GM23338 (cell line): ENCODE results near the gene CDH23.

Experiments
- CREB1 ChIP-seq: fragments of 250-450 bp; sonication (Bioruptor Pico); IDR thresholded peaks from 2 replicates; pipeline ENCODE4 v1.5.0; 2020; ENCODE audit warnings: low read depth, mild to moderate bottlenecking, moderate library complexity
- CTCF ChIP-seq, 2 experiments: fragments of 200-600 bp in 1 of 2; sonication (generic) in 1 of 2; conservative IDR thresholded peaks; 2 replicates each; pipeline versions ENCODE4 v1.5.1 to v1.6.1; 2016 to 2017; ENCODE audit warnings: antibody characterized with exemption in 2 of 2, low read depth in 2 of 2, mild to moderate bottlenecking in 2 of 2, moderate library complexity in 1 of 2
- ETS1 ChIP-seq: IDR thresholded peaks from 2 replicates; pipeline ENCODE4 v1.6.1; 2016; ENCODE audit warnings: antibody characterized with exemption
- EZH2 ChIP-seq: fragments of 200-600 bp; sonication (generic); IDR thresholded peaks from one replicate; pipeline ENCODE4 v1.8.0; 2017; ENCODE audit warnings: antibody characterized with exemption, mild to moderate bottlenecking, low read depth; ENCODE audit not compliant: unreplicated experiment
- EZH2phosphoT487 ChIP-seq: fragments of 200-600 bp; sonication (generic); IDR thresholded peaks from one replicate; pipeline ENCODE4 v1.8.1; 2018; ENCODE audit warnings: antibody characterized with exemption; ENCODE audit not compliant: unreplicated experiment
- JUNB ChIP-seq: IDR thresholded peaks from one replicate; pipeline ENCODE4 v1.6.1; 2016; ENCODE audit warnings: antibody characterized with exemption; ENCODE audit not compliant: unreplicated experiment
- POLR2AphosphoS5 ChIP-seq: IDR thresholded peaks from 2 replicates; pipeline ENCODE4 v1.6.1; 2016; ENCODE audit warnings: antibody characterized with exemption, low read depth
- REST ChIP-seq: IDR thresholded peaks from one replicate; pipeline ENCODE4 v1.6.1; 2018; ENCODE audit warnings: antibody characterized with exemption; ENCODE audit not compliant: unreplicated experiment
- STAT1 ChIP-seq: IDR thresholded peaks from one replicate; pipeline ENCODE4 v1.6.1; 2016; ENCODE audit warnings: antibody characterized with exemption; ENCODE audit not compliant: unreplicated experiment
- ZNF114 ChIP-seq: fragments of 250-450 bp; sonication (Bioruptor Pico); IDR thresholded peaks from 2 replicates; pipeline ENCODE4 v1.5.0; 2020; ENCODE audit warnings: mild to moderate bottlenecking, moderate library complexity
- ZNF331 ChIP-seq: fragments of 250-450 bp; sonication (Bioruptor Pico); IDR thresholded peaks from 2 replicates; pipeline ENCODE4 v1.5.0; 2020; ENCODE audit warnings: low read depth, mild to moderate bottlenecking, moderate library complexity
- ZNF462 ChIP-seq: fragments of 250-450 bp; sonication (Bioruptor Pico); IDR thresholded peaks from 2 replicates; pipeline ENCODE4 v1.5.0; 2020; ENCODE audit warnings: mild to moderate bottlenecking, moderate library complexity

DNA sequence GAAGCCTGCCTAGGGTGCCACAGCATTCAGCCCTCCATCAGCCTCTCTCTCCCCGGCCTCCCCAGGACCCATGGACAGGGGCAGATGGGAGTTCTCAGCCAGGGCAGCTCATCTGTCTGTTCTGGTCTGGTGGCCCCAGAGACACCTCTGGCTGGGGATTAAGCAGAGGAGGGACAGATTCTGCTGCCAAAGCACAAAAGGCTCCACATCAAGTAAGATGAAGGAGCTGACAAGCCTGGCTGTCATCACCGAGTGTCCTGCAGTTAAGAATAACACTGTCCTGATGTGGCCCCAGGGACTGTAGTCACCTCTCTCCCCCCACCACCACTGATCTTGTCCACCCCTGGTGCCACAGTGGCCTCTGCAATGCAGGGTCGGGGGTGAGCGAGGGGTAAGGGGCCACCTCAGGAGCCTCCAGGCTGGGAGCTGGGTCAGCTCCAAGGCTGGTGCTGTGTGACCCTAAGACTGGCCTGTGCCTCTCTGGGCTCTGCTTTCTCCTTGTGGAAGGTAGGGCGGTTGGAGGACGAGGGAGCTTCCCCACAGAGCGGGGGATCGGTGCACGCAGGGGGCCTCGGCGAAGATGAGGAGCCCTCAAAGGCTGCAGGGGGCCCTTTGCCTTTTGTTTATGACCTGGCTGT is 304.1 kb downstream of the CDH23 start:
- TF ChIP-seq CTCF (conservative IDR thresholded peaks at IDR 0.05; ENCODE audit: low read depth in 2 of 2), result no peak
- TF ChIP-seq REST, result no peak
- TF ChIP-seq EZH2, result no peak
- TF ChIP-seq EZH2phosphoT487, result no peak
- TF ChIP-seq POLR2AphosphoS5, result no peak
- no peak for TF ChIP-seq ZNF331 (CRISPR knock-in tag)
- no peak for TF ChIP-seq ZNF462 (CRISPR knock-in tag)
- no peak for TF ChIP-seq STAT1
- no peak for TF ChIP-seq ETS1
- TF ChIP-seq CREB1 (CRISPR knock-in tag), result no peak
- no peak for TF ChIP-seq JUNB
- TF ChIP-seq ZNF114 (CRISPR knock-in tag), result no peak
